Neural cell (in vitro differentiated cells): ENCODE measurements around the gene HAAO. TPM values are rescaled to one million over a fixed set of nuclear protein-coding genes. Genes with fewer than 3 reads are reported as not detected.

Experiments
- H2AFZ ChIP-seq: fragments of 200-600, 300-800 bp; sonication (generic), shearing (Covaris generic); 2 replicates; pipeline ENCODE4 v1.6.0; 2014; ENCODE audit warnings: low read depth, mild to moderate bottlenecking, antibody characterized with exemption, low read length, moderate library complexity
- H3F3A ChIP-seq: fragments of 200-600 bp; shearing (Covaris generic); 2 replicates; pipeline ENCODE4 v1.6.1; 2016; ENCODE audit warnings: mild to moderate bottlenecking, moderate library complexity, mixed read lengths, antibody characterized with exemption, low read length; ENCODE audit not compliant: insufficient read depth, poor library complexity, severe bottlenecking
- H3K27ac ChIP-seq: fragments of 200-600, 300-800 bp; sonication (generic), shearing (Covaris generic); 2 replicates; pipeline ENCODE4 v1.5.1; 2014; ENCODE audit warnings: mild to moderate bottlenecking, low read length, moderate library complexity
- H3K27me3 ChIP-seq: fragments of 300-800, 200-600 bp; sonication (generic), shearing (Covaris generic); 2 replicates; pipeline ENCODE4 v1.6.0; 2014; ENCODE audit warnings: mild to moderate bottlenecking, low read depth, low read length, moderate library complexity; ENCODE audit not compliant: insufficient read depth
- H3K36me3 ChIP-seq: fragments of 300-800, 200-600 bp; sonication (generic), shearing (Covaris generic); 2 replicates; pipeline ENCODE4 v1.5.1; 2014; ENCODE audit warnings: mild to moderate bottlenecking, antibody characterized with exemption, low read length, moderate library complexity; ENCODE audit not compliant: insufficient read depth
- H3K4me2 ChIP-seq: fragments of 300-800, 200-600 bp; sonication (generic), shearing (Covaris generic); 2 replicates; pipeline ENCODE4 v1.6.0; 2014; ENCODE audit warnings: mild to moderate bottlenecking, low read length
- H3K4me3 ChIP-seq: fragments of 300-800, 200-600 bp; sonication (generic), shearing (Covaris generic); 2 replicates; pipeline ENCODE4 v1.5.1; 2014; ENCODE audit warnings: mild to moderate bottlenecking, low read length, moderate library complexity
- H3K79me2 ChIP-seq: fragments of 200-600 bp; shearing (Covaris generic); replicated peaks from 2 replicates; pipeline ENCODE4 v1.6.0; 2014; ENCODE audit warnings: mild to moderate bottlenecking, low read length, moderate library complexity; ENCODE audit not compliant: insufficient read depth
- H3K9ac ChIP-seq: fragments of 300-800, 200-600 bp; sonication (generic), shearing (Covaris generic); 2 replicates; pipeline ENCODE4 v1.6.1; 2016; ENCODE audit warnings: mild to moderate bottlenecking, low read length, mixed read lengths
- H3K9me2 ChIP-seq: fragments of 200-600 bp; shearing (Covaris generic); 2 replicates; pipeline ENCODE4 v1.6.1; 2016; ENCODE audit warnings: mild to moderate bottlenecking, low read length, mixed read lengths; ENCODE audit not compliant: insufficient read depth
- H3K9me3 ChIP-seq: fragments of 200-600, 300-800 bp; sonication (generic), shearing (Covaris generic); 2 replicates; pipeline ENCODE4 v1.6.1; 2016; ENCODE audit warnings: mild to moderate bottlenecking, mixed run types, low read length, moderate library complexity, mixed read lengths
- H4K20me1 ChIP-seq: fragments of 200-600 bp; shearing (Covaris generic); 2 replicates; pipeline ENCODE4 v1.6.1; 2016; ENCODE audit warnings: mild to moderate bottlenecking, mixed run types; ENCODE audit not compliant: insufficient read depth
- CTCF ChIP-seq: fragments of 450-650 bp; IDR thresholded peaks from 2 replicates; pipeline ENCODE4 v1.5.1; 2014; ENCODE audit warnings: antibody characterized with exemption, mild to moderate bottlenecking, moderate library complexity; ENCODE audit not compliant: poor library complexity, severe bottlenecking
- EP300 ChIP-seq: fragments of 450-650 bp; conservative IDR thresholded peaks from 2 replicates; pipeline ENCODE4 v1.6.1; 2014; ENCODE audit warnings: antibody characterized with exemption, mild to moderate bottlenecking, moderate library complexity; ENCODE audit not compliant: poor library complexity, severe bottlenecking
- EZH2 ChIP-seq: fragments of 200-600, 300-800 bp; shearing (Covaris generic), sonication (generic); IDR thresholded peaks from 2 replicates; pipeline ENCODE4 v1.6.1; 2014; ENCODE audit warnings: antibody characterized with exemption, low read length, borderline replicate concordance, mild to moderate bottlenecking; ENCODE audit not compliant: insufficient read depth, poor library complexity, severe bottlenecking
- MXI1 ChIP-seq: fragments of 450-650 bp; conservative IDR thresholded peaks from 2 replicates; pipeline ENCODE4 v1.6.1; 2014; ENCODE audit warnings: antibody characterized with exemption, mild to moderate bottlenecking; ENCODE audit not compliant: poor library complexity, severe bottlenecking
- POLR2AphosphoS5 ChIP-seq: IDR thresholded peaks from 2 replicates; pipeline ENCODE4 v1.6.1; 2012
- RAD21 ChIP-seq: fragments of 450-650 bp; conservative IDR thresholded peaks from 2 replicates; pipeline ENCODE4 v1.6.1; 2014; ENCODE audit warnings: antibody characterized with exemption, mild to moderate bottlenecking, moderate library complexity
- REST ChIP-seq: IDR thresholded peaks from 2 replicates; pipeline ENCODE4 v1.6.1; 2012; ENCODE audit warnings: borderline replicate concordance
- SMC3 ChIP-seq: fragments of 450-650 bp; conservative IDR thresholded peaks from 2 replicates; pipeline ENCODE4 v1.6.1; 2014; ENCODE audit warnings: antibody characterized with exemption, mild to moderate bottlenecking, moderate library complexity; ENCODE audit not compliant: poor library complexity
- TAF1 ChIP-seq: IDR thresholded peaks from 2 replicates; pipeline ENCODE4 v1.6.1; 2012; ENCODE audit warnings: low read depth
- polyA plus RNA-seq: library from polyadenylated mRNA; depleted of rRNA; stranded (reverse); fragments of >200 nt; gene quantifications from 2 replicates; pipeline ENCODE4 v1.2.3, GENCODE V29; 2014

Gene HAAO
- polyA plus RNA-seq, 1 donor from 2014 or later: not detected

DNA sequence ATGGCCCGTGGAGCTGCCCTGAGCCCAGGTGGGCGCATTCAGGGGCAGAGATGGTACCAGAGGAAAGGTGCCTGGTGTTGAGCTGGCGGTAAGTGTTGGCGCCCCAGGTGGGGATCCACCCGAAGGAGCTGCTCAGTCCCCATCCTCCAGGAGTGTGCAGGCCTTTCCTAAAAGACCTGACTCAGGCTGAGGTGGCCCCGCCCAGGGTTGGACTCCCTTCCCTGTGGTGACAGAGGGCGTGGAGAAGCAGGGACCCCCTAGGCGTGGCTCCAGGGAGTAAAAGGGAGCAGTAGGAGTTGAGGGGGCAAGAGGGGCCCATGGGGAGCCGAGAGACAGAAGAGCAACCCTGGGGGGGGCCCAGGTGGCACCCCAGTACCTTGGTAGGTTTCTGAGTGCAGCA, 30.8 kb downstream of the HAAO start (continued):
- TF ChIP-seq POLR2AphosphoS5: no peak

DNA sequence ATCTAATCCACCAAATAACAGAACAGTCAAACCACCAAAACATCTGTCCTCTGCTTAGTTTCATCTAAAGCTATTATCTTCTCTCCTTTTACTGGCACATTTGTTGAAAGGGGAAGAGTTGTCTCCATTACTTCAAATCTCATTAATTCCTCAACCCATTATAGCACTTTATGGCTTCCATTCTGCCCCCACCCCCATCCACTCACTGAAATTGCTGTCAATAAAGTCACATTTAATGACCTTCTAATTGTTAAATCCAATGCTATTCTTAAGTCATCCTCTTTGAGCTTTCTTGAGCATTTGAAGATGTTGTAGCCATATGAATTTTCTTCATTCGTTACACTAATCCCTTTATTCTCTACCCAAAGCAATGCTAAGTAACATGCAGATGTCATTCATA, 33.6 kb downstream of the HAAO start:
- Histone ChIP-seq H3K4me2 (no peak overlapping the region), H4K20me1 (no peaks in the 10 kb centered on the region), H3K9me2 (no peaks in the 10 kb centered on the region), H3F3A (no peaks in the 10 kb centered on the region), H3K79me2 (no peaks in the 10 kb centered on the region), H3K27me3 (no peaks in the 10 kb centered on the region), H3K4me3 (no peak overlapping the region), H3K27ac (no peak overlapping the region), H3K9ac (no peak overlapping the region), H3K9me3 (no peaks in the 10 kb centered on the region), H2AFZ (no peak overlapping the region), H3K36me3 (no peaks in the 10 kb centered on the region)
- TF ChIP-seq REST: no peak
- no peak for TF ChIP-seq SMC3
- no peak for TF ChIP-seq EZH2
- TF ChIP-seq POLR2AphosphoS5: no peak
- no peak for TF ChIP-seq CTCF
- TF ChIP-seq TAF1: no peak
- no peak for TF ChIP-seq RAD21
- TF ChIP-seq EP300: no peak
- TF ChIP-seq MXI1: no peak

GRCh38 chr2:42757981-42758740, 34.2 kb downstream of the HAAO start:
- no peaks in the 10 kb centered on the region for H3K27me3 ChIP-seq
- no peaks in the 10 kb centered on the region for H3F3A ChIP-seq
- no peaks in the 10 kb centered on the region for H3K9me2 ChIP-seq
- H3K4me2 ChIP-seq: no peak overlapping the region
- no peaks in the 10 kb centered on the region for H3K79me2 ChIP-seq
- no peak for TF ChIP-seq TAF1
- TF ChIP-seq RAD21: no peak
- no peak for TF ChIP-seq EP300
- TF ChIP-seq MXI1: no peak
- no peak overlapping the region for H2AFZ ChIP-seq
- H3K36me3 ChIP-seq: no peaks in the 10 kb centered on the region
- no peak overlapping the region for H3K4me3 ChIP-seq
- no peak overlapping the region for H3K9ac ChIP-seq
- no peaks in the 10 kb centered on the region for H4K20me1 ChIP-seq
- H3K9me3 ChIP-seq: no peaks in the 10 kb centered on the region
- no peak overlapping the region for H3K27ac ChIP-seq
